HUES64 (cell line): Measurements from ENCODE around the gene CLSTN2.

Experiments
- H3K27ac ChIP-seq: 2 replicates; pipeline ENCODE4 v1.7.0; 2013; ENCODE audit warnings: low read depth, low read length, inconsistent platforms
- H3K27me3 ChIP-seq: 2 replicates; pipeline ENCODE4 v1.6.1; 2013; ENCODE audit warnings: mild to moderate bottlenecking, low read length; ENCODE audit not compliant: insufficient read depth
- H3K36me3 ChIP-seq: 2 replicates; pipeline ENCODE4 v1.6.1; 2013; ENCODE audit warnings: mild to moderate bottlenecking, low read length; ENCODE audit not compliant: insufficient read depth
- H3K4me1 ChIP-seq: 2 replicates; pipeline ENCODE4 v1.6.1; 2013; ENCODE audit warnings: mild to moderate bottlenecking, low read length, moderate library complexity; ENCODE audit not compliant: insufficient read depth
- H3K4me3 ChIP-seq: 2 replicates; pipeline ENCODE4 v1.5.1; 2013; ENCODE audit warnings: mild to moderate bottlenecking, low read length, moderate library complexity
- H3K9ac ChIP-seq: 2 replicates; pipeline ENCODE4 v1.6.1; 2013; ENCODE audit warnings: mild to moderate bottlenecking, low read depth, low read length
- H3K9me3 ChIP-seq: 2 replicates; pipeline ENCODE4 v1.6.1; 2013; ENCODE audit warnings: low read depth, low read length; ENCODE audit not compliant: insufficient read depth
- WGBS: fragments of 150-250, 120-280 bp; methylation state at CpG from one replicate; pipeline ENCODE4 v1.1.7; 2013; ENCODE audit warnings: missing lambda C conversion rate; 5-methylcytosine and 5-hydroxymethylcytosine counted together

The CLSTN2 gene

GRCh38 chr3:140199743-140200142, 264.8 kb downstream of the CLSTN2 start:
- Histone ChIP-seq H3K9me3 (no peaks in the 10 kb centered on the region), H3K4me1 (peaks cover 23% of the 10 kb centered on the region), H3K4me3 (no peak overlapping the region), H3K27me3 (no peaks in the 10 kb centered on the region), H3K9ac (no peak overlapping the region), H3K36me3 (no peaks in the 10 kb centered on the region), H3K27ac (no peak overlapping the region)
- WGBS, result 95% methylated on average over 2 of the region's 2 CpGs

- Histone ChIP-seq H3K36me3 (no peaks in the 10 kb centered on the region), H3K27ac (peak overlapping the region; percentile 94; the same call in 1 of the 2 replicates), H3K4me3 (no peak overlapping the region; the same call in 1 of the 2 replicates), H3K4me1 (peaks cover 43% of the 10 kb centered on the region), H3K9me3 (no peaks in the 10 kb centered on the region), H3K27me3 (no peaks in the 10 kb centered on the region), H3K9ac (no peak overlapping the region)
- 48% methylated on average over 4 of the region's 4 CpGs for WGBS
Measured at GRCh38 chr3:140203510-140203909, 268.5 kb downstream of the CLSTN2 start.

DNA sequence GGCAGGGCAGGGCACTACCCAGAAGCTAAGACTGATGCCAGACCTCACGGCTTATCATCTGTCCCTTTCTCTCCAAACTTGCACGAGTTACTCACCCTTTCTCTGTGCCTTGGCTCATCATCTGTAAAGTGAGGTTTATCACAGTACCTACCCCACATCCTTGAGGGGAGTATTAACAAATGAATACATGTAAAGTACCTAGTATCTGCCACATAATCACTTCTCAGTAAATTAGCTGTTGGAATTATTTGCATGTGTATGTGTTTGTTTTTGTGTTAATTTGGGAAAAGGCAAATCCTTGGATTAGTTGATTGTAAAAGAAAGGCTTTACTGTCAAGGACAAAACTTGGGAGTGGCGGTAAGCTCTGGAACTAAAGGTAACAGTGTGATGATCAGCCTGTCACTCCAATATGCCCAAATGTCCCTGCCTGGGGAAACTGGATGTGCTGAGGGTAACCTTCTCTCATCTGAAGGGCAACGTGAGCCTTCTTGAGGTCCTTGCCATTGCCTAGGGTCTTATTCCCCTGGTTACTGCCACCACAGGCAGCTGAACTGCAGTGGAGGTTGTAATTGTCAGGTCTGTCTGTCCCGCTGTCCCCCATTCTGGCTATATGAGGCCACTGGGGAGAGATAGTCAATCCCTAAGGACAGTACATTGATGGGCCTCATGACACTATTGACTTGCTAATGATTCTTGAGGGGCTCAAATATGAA, 269.4 kb downstream of the CLSTN2 start:
- Histone ChIP-seq H3K27ac (peak overlapping the region; percentile 94), H3K36me3 (no peaks in the 10 kb centered on the region), H3K9ac (peak overlapping the region; percentile 37; the same call in 1 of the 2 replicates), H3K4me3 (peak overlapping the region; percentile 26; the same call in 1 of the 2 replicates), H3K27me3 (no peaks in the 10 kb centered on the region), H3K4me1 (peaks cover 43% of the 10 kb centered on the region), H3K9me3 (no peaks in the 10 kb centered on the region)
- 5% methylated on average over 5 of the region's 5 CpGs for WGBS

DNA sequence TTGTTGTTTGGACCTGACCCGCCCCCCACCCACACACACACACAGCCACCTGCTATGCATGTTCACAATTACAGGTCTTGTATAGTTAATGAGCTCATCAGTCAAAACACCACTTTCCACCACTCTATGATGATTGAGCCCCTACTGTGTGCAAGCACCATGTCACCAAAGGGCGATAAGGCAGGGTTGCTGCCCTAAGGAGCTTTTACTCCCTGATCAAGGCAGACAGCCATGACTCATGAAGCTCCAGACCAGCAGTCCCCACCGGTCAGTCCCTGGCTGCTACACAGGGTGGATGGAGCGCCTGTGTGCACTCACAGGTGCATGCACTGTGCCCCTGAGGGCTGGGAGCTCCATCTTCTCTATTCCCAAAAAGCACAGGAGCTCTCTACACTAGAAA, 270.6 kb downstream of the CLSTN2 start:
- Histone ChIP-seq H3K9ac (no peak overlapping the region), H3K4me3 (no peak overlapping the region), H3K4me1 (peaks cover 39% of the 10 kb centered on the region), H3K36me3 (no peaks in the 10 kb centered on the region), H3K27me3 (no peaks in the 10 kb centered on the region), H3K27ac (no peak overlapping the region), H3K9me3 (no peaks in the 10 kb centered on the region)
- 80% methylated on average over 3 of the region's 4 CpGs for WGBS

- Histone ChIP-seq H3K4me3 (no peak overlapping the region), H3K4me1 (peaks cover 39% of the 10 kb centered on the region), H3K9me3 (no peaks in the 10 kb centered on the region), H3K27ac (no peak overlapping the region), H3K27me3 (no peaks in the 10 kb centered on the region), H3K9ac (no peak overlapping the region), H3K36me3 (no peaks in the 10 kb centered on the region)
- whole genome bisulfite sequencing, result 68% methylated on average over 4 of the region's 4 CpGs
Measured at GRCh38 chr3:140206196-140207040, 271.4 kb downstream of the CLSTN2 start.

- H3K4me1 ChIP-seq, result peaks cover 42% of the 10 kb centered on the region
- 89% methylated on average over 2 of the region's 2 CpGs for WGBS
- no peaks in the 10 kb centered on the region for H3K36me3 ChIP-seq
- H3K27ac ChIP-seq, result no peak overlapping the region
- H3K4me3 ChIP-seq, result no peak overlapping the region
- no peaks in the 10 kb centered on the region for H3K27me3 ChIP-seq
- H3K9ac ChIP-seq, result no peak overlapping the region
- no peaks in the 10 kb centered on the region for H3K9me3 ChIP-seq
Measured at GRCh38 chr3:140207541-140207940, 272.6 kb downstream of the CLSTN2 start.

- peaks cover 3% of the 10 kb centered on the region; the same call in 1 of the 2 replicates for H3K4me1 ChIP-seq
- WGBS, result 59% methylated on average over 6 of the region's 6 CpGs
- H3K4me3 ChIP-seq, result no peak overlapping the region
- no peak overlapping the region for H3K9ac ChIP-seq
- peaks cover 10% of the 10 kb centered on the region for H3K9me3 ChIP-seq
- H3K27ac ChIP-seq, result no peak overlapping the region
- H3K27me3 ChIP-seq, result no peaks in the 10 kb centered on the region
- no peaks in the 10 kb centered on the region for H3K36me3 ChIP-seq
Measured at GRCh38 chr3:140216249-140216648, 281.3 kb downstream of the CLSTN2 start.

- H3K4me3 ChIP-seq, result no peak overlapping the region
- H3K27ac ChIP-seq, result no peak overlapping the region
- H3K27me3 ChIP-seq, result no peaks in the 10 kb centered on the region
- no peaks in the 10 kb centered on the region for H3K36me3 ChIP-seq
- peaks cover 10% of the 10 kb centered on the region for H3K9me3 ChIP-seq
- H3K9ac ChIP-seq, result no peak overlapping the region
- WGBS, result 91% methylated on average over 11 of the region's 11 CpGs
- no peaks in the 10 kb centered on the region for H3K4me1 ChIP-seq
Measured at GRCh38 chr3:140219291-140219690, 284.3 kb downstream of the CLSTN2 start.

GRCh38 chr3:140219923-140220452, 285.0 kb downstream of the CLSTN2 start:
- Histone ChIP-seq H3K9ac (no peak overlapping the region), H3K36me3 (no peaks in the 10 kb centered on the region), H3K27me3 (no peaks in the 10 kb centered on the region), H3K9me3 (peaks cover 10% of the 10 kb centered on the region), H3K27ac (no peak overlapping the region), H3K4me3 (no peak overlapping the region), H3K4me1 (no peaks in the 10 kb centered on the region)
- 85% methylated on average over 2 of the region's 2 CpGs for WGBS

- H3K4me1 ChIP-seq, result no peaks in the 10 kb centered on the region
- no peaks in the 10 kb centered on the region for H3K27me3 ChIP-seq
- H3K27ac ChIP-seq, result no peak overlapping the region
- no peaks in the 10 kb centered on the region for H3K36me3 ChIP-seq
- 94% methylated on average over 4 of the region's 4 CpGs for WGBS
- H3K4me3 ChIP-seq, result no peak overlapping the region
- H3K9ac ChIP-seq, result no peak overlapping the region
- no peaks in the 10 kb centered on the region; the same call in 1 of the 2 replicates for H3K9me3 ChIP-seq
Measured at GRCh38 chr3:140223197-140223596, 288.2 kb downstream of the CLSTN2 start.

- WGBS, result 80% methylated on average over 2 of the region's 2 CpGs
Measured at GRCh38 chr3:140223631-140224030, 288.6 kb downstream of the CLSTN2 start.

More at GRCh38 chr3:140223631-140224030, 288.6 kb downstream of the CLSTN2 start:
- Histone ChIP-seq H3K9ac (no peak overlapping the region), H3K27ac (no peak overlapping the region), H3K36me3 (no peaks in the 10 kb centered on the region), H3K9me3 (no peaks in the 10 kb centered on the region; the same call in 1 of the 2 replicates), H3K4me3 (no peak overlapping the region), H3K4me1 (no peaks in the 10 kb centered on the region), H3K27me3 (no peaks in the 10 kb centered on the region)
